ENCODE measurements around the gene CTH.

- TF ChIP-seq CTCF (IDR thresholded peaks at IDR 0.05) = no peak
- TF ChIP-seq POLR2A (IDR thresholded peaks at IDR 0.05) = no peak
These were observed 56.5 kb downstream of the CTH start for GRCh38 chr1:70467531-70467930.
